ENCODE results near the gene MAN2B1.
"Not testable (repeated sequence)": the region's sequence is repeated elsewhere in the genome, so short reads cannot be mapped to it uniquely, and the experiment has no call there.

The MAN2B1 gene

DNA sequence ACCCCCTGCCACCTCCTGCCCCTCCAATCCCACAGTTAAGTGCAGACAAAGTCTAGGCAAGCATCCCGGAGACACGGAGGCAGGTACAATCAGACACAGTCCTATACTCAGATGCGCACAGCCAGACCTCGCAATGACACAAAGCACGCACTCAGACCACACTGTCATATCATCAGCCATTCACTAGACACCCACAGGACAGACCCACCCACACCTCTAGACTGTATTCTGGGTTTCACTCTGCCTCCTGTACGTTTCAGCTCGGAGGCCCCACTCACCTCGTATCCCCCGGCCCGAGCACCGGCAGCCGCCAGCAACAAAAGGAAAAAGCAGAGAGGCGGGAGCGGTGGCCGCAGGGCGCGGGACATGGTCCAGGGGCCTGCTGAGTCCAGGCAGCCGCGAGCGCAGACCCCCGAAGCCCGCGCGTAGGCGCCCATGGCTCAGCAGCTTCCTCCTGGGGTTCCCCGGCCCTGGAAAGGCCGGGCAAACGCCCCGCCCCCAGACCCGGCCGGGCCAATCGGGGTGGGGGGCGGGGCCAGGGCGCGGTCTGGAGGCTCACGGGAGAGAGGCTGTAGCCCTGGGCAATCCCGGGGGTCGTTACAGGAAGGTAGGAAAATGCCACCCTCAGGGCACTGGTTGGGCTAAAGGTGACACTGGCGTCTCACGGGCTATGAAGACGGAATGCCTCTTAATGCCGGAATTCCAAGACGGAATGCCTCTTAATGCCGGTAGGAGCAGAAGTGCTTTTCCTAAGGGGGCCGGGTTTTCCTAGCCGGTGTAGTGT lies at the start of gene MAN2B1, which contains the start of gene WDR83:
Gene MAN2B1 (minus strand): TSS at position 478 of the 784 bp plus-strand sequence. CDS start 41 bp downstream, at position 437.
Gene WDR83 (plus strand): TSS at position 543 of the 784 bp plus-strand sequence. CDS start 2,984 bp downstream, outside the sequence.
- peak; percentile 84 for DNase-seq

DNA sequence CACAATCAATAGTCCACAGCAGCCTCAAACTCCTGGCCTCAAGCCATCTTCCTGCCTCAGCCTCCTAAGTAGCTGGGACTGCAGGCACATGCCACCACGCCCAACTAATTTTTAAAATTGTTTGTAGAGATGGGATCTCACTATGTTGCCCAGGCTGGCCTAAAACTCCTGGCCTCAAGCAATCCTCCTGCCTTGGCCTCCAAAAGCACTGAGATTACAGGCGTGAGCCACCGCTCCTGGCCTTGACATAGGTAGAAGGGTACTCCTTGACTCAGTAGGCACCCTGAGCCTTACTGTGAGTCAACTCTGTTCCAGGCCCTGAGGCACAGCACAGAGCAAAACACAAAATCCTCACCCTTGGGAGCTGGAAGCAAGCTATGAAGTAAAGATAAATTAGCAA lies 49.4 kb upstream of the MAN2B1 start:
- DNase-seq = no peak

DNA sequence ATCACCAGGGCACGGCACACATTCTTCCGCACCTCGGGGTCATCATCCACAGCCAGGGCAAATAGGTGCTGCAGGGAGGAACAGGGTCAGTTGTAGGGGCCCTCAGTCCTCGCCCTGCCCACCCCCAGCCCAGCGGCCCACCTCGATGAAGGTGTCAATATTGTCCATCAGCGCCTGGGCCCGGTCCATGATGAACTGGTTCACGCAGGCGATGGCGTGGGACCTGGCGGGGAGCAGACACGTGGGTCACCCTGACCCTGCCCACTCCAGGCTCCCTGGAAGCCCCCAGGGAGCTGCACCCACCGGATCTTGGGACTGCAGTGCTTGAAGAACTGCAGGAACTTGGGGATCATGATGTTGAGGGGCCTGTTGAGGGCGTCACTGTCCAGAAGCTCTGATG lies 48.6 kb upstream of the MAN2B1 start:
- no peak for DNase-seq

DNA sequence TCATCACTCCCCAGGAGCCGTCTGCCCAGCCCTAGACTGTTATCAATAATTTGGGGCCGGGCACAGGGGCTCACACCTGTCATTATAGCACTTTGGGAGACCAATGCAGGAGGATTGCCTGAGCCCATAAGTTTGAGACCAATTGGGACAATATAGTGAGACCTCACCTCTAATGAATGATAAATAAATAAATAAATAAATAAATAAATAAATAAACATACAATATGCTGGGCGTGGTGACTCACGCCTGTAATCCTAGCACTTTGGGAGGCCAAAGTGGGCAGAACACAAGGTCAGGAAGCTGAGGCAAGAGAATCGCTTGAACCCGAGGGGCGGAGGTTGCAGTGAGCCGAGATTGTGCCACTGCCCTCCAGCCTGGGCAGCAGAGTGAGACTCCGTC lies 46.8 kb upstream of the MAN2B1 start:
- DNase-seq = not testable (repeated sequence)

DNA sequence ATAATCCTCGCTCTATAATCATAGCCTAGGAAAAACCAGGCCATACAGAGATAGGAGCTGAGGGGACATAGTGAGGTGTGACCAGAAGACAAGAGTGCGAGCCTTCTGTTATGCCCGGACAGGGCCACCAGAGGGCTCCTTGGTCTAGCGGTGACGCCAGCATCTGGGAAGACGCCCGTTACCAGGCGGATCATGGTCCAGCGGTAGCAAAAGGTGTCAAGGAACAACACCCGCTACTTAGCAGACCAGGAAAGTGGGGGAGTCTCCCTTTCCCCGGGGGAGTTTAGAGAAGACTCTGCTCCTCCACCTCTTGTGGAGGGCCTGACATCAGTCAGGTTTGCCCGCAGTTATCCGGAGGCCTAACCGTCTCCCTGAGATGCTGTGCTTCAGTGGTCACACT lies 45.5 kb upstream of the MAN2B1 start:
- not testable (repeated sequence) for DNase-seq

DNA sequence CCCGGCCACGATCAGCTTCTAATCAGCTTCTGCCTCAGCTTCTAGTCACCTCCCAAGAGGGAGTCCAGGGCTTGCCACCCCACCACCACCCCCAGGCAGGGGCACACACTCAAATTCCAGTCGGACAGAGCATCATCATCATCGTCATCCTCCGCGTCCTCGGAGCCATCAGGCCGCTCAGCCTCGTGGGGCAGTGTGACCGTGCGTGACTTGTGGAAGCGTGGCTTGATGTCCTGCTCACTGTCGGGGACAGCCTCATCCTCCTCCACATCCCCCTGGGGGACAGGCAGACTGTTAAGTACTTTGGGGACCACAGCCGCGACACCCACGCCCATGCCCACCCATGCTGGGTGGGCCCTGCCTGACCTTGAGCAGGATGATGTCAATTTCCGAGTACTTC lies 44.6 kb upstream of the MAN2B1 start:
- no peak for DNase-seq

DNA sequence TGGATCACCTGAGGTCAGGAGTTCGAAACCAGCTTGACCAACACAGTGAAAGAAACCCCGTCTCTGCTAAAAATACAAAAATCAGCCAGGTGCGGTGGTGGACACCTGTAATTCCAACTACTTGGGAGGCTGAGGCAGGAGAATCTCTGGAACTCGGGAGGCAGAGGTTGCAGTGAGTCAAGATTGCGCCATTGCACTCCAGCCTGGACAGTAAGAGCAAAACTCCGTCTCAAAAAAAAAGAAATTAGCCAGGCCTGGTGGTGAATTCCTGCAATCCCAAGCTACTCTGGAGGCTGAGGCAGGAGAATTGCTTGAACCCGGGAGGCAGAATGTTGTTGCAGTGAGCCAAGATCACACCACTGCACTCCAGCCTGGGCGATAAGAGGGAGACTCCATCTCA lies 42.1 kb upstream of the MAN2B1 start:
- DNase-seq = no peak

DNA sequence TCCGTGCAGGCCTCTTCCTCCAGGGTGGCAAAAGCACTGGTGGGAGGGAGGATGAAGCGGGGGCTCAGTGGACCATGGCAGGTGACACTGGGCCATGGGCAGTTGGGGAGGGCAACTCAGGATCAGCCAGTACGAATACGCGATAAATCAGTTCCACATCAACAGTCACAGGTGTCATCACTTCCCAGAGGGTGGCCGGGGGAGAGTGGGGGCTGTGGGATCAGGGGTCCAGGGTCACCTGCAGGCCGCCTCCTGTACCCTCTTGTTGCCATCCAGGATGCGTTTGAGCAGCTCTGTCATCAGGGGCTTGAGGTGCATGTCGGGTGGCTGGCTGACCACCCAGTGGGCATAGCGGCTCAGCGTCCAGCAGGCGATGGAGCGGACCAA lies 39.8 kb upstream of the MAN2B1 start:
- DNase-seq = no peak

DNA sequence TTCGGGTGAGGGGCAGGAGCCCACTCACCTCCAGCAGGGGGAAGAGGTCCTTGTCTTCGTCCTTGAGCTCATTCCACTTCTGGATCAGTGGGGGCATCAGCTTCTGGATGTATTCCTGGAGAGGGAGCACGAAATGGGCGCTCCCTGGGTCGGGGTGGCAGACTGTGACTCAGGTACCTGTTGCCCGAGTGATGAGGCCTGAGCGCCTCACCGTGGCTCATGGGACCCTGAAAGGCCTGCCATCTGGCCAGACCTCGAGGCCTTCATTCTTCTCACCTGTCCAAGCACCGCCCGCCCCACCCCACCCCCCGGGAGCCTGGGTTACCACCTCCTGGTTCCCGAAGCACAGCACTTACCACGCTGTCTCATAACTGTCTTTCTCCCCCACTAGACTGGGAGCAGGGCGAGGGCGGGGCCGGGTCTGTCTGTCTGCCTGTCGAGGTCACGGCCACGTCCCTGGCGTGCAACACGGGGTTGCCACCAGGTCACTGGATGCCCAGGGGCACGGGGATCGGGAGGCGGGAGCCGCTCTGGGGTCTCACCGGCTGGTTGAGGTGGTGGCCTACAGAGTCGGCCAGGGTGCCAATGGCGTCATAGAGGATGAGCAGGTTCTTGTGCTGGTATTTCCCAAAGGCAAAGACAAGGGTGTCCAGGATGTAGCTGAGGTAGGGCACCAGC lies 39.3 kb upstream of the MAN2B1 start:
- DNase-seq = no peak

DNA sequence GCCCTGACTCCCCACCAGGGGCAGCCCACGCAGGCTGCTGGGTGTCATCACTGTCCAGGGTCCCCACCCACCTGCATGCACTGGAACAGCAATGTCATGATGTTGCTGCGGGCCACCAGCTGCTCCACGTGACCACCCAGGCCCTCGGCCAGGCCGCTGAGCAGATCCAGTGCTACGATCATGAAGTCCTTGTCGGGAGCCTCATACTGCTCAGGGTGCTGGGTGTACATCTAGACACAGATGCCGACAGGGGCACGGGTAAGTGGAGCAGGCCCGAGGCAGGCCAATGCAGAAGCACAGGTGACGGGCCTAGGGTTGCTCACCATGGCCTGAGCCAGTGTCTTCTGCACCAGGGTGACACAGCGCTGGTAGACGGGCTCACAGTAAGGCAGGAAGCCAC lies 38.6 kb upstream of the MAN2B1 start:
- DNase-seq = no peak

DNA sequence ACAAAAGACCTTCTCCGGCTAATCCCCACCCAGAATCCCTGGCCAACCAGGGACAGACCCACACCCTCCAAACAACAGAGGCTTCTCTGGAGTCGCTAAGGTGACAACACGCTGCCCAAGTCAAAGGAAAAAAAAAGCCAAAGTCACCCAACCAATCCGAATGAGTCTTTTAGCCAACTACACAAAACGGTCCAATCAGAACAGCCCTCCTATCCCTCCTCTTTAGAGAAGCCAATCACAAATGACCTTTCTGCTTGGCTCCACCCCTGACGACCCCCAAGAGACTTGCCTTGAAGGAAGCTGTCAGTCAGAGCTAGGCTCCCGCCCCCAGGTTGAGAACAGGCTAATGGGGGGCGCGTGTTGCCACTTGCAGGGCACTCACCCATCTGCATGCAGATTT lies 36.5 kb upstream of the MAN2B1 start:
- DNase-seq = no peak

DNA sequence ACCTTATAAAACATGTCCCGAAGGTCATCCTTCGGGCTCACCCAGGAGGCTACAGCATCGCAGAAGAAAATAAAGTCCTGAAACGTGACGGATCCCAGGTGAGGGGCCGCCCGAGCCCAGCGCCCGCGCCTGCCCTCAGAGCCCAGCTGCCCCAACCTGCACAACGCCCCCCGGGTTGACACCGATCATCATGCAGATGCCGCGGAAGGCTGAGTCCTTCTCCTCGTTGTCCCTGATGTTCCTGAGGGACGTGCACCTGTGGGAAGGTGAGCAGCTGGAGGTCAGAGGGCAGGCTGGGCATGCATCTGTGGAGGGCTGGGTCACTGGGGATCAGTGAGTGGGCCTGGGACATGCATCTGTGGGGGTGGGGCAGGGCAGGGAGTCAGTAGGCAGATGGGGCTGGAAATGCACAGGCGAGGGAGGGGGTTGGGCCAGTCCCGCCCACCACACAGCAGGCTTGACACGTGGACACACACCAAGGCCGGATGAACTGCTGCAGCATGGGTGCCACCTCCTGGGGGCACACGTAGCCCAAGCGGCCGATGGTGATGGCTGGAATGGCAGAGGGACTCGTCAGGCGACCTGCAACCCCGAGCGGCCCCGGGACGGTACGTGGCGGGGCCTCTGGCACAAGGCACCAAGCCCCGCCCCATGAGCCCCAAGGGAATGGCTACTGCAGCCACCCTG lies 35.2 kb upstream of the MAN2B1 start:
- no peak for DNase-seq

DNA sequence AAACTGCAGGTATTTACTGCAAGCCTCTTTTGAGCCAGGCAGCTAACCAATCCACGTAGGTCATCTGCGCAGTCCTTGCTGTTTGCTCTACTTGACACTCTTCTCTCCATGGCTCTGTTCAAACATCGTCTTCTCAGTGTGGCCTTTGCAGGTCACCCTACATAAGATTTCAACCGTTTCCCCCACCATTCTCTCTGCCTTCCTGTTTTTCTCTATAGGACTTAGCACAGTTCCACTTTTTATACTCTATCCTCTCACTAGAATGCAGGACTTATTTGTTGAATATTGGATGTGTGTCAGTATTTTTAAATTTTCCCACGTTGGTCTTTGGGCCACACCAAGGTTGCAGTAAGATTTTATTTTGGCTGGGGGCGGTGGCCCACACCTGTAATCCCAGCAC lies 31.6 kb upstream of the MAN2B1 start:
- DNase-seq = no peak

DNA sequence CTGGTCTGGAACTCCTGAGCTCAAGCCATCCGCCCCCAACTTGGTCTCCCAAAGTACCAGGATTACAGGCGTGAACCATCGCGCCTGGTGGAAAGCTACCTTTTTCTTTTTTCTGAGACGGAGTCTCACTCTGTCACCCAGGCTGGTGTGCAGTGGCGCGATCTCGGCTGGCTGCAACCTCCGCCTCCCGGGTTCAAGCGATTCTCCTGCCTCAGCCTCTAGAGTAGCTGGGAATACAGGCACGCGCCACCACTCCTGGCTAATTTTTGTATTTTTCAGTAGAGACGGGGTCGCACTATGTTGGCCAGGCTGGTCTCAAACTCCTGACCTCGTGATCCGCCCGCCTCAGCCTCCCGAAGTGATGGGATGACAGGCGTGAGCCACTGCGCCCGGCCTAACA lies 30.9 kb upstream of the MAN2B1 start:
- DNase-seq = not testable (repeated sequence)

DNA sequence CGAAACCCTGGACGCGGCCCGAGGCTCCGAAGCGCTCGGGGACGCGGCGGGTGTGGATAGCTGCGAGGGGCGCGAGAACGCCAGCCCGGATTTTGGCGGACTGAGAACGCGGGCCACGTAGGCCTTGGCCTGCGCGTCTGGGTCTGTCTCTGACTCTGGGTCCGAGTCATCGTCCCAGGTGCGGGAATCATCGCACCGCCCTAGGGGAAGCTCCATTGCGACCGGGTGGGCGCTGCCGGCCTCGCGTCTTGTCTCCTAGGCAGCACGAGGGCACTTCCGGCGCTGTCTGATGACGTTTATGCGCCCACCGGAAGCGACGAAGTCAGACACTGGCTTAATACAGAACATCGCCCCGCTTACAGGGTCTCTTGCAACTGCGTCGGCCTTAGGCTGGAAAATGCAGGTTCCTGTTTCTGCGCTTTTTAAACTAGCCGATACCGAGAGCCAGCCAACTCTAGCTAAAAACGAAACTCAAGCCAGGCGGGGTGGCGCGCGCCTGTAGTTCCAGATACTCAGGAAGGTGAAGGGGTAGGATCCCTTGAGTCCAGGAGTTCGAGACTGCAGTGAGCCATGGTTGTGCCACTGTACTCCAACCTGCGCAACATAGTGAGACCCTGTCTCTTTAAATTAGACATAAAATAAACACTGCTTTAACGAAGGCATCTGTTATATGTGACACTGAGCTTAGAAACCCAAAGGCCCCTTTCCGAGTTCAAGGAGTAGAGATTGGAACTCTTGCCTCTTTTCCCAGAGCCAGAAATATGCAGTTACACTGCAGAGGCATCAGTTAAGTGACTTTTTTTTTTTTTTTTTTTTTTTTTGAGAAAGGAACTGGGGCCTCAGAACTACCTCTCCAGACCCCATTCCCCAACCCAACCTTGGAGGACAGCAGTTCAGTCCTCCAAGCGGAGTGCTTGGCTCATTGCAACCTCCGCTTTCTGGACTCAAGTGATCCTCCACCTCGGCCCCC lies 30.1 kb upstream of the MAN2B1 start, which contains the start of gene FBXW9:
Gene FBXW9 (minus strand): TSS at position 266 of the 970 bp plus-strand sequence. CDS start 50 bp downstream, at position 216.
- peak; percentile 98 for DNase-seq

DNA sequence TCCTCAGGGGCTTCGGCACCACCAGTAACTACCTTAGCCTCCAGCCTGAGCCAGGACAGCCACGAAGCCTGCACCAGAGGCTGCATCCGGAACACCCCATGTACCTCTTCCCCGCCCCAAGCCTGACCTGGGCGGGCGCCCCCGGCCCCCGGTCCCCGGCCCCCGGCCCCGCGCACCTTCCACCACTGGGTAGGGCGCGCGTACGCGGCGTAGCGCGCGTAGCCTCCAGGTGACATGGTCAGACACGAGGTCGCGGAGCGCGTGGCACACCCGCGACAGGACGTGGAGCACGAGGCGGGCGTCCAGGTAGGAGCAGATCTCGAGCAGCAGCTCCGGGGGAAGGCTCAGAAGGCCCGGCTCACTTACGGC lies 29.4 kb upstream of the MAN2B1 start:
- no peak for DNase-seq

DNA sequence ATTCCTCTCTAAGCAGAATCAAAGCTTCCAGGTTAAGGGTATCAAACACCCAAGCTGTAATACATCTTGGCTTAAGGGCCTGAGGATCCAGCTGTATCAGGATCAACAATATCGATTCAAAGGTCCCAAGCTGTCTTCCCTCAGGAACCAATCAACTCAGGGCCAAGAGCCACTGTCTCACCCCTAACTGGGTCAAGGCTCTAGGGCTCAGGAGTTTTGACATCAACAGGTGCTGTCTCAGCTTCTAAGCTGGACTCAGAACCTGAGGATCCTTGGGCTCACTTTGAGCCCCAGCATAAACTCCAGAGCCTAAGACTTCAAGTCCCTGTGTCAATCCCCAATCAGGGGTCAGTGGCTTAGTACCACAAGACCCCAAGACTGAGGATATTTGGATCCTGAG lies 29.0 kb upstream of the MAN2B1 start:
- no peak for DNase-seq

DNA sequence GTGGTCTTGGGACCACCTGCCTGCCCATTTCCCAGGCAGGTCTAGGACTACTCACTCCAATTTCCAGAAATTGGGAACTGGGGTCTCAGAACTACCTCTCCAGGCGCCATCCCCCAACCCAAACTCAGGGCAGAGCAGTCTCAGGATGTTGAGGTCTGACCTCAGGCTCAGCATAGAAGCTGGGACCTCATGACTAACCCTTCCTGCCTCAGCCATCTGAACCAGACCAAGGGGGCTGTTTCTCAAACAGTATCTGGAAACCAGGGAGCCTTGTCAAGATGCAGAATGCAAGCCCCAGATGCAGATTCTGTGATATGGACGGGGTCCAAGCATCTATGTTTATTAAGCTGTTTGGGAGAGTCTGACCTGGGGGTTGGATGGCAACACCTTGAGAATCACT lies 28.6 kb upstream of the MAN2B1 start:
- no peak for DNase-seq

DNA sequence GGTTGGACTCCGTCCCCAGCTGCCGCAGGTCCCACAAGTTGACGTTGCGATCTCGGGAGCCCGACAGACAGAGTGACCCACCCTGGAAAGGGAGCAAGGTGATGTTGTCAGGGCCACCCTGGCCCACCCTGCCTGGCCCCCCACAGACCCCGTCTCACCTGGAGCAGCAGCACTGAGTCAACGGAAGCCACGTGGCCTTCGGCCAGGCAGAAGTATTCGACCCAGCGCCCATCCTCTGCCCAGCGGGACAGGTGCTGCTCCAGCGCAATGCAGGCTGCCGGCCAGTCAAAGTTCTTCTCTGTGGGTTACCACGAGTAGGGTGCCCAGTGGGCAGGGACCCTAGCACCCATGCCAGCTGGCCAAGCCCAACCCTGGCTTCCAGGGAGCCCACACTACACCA lies 28.1 kb upstream of the MAN2B1 start:
- DNase-seq = no peak

DNA sequence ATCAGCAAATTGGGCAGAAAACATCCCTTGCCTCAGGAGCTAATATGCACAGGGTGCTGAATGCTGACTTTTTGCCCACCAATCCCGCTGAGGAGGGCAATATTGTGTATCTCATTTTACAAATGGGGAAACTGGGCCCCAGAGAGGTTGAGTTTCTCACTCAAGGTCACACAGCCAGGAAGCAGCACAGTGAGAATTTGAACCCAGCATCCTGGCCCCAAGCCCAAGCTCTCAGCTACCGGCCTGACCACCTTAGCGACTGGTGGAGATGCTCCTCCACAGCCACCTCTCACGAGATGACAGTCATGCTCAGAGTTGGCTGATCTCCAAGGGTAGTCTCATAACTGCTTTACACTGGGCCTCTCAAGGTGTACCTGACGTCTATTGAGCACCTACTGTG lies 26.4 kb upstream of the MAN2B1 start:
- DNase-seq = no peak

DNA sequence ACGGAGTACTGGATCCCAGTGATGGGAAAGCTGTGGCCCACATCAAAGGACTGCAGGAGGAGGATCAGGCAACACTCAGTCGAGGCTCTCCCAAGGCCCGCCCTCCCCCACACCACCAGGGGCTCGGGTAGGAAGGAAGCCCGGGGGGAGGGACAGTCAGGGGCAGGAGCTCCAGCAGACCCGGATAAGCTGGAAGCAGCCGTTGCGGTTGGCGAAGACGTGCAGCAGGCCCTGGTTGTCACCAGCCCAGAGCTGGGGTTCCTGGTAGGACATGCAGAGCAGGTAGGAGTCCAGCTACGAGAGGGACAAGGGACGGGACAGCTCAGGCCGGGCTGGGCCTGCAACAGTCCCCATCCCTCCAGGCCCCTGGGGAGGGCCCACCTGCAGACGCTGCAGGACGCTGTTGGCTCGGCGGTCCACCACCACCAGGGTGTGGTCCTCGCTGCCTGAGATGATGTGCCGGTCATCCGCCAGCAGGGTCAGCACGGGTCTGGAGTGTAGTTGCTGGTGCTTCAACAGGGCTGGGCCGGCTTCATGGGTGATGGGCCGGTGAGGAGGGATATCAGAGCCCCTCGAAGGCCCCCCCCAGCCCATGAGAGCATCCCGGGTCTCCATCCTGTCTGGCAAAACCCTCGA lies 23.2 kb upstream of the MAN2B1 start:
- no peak for DNase-seq

DNA sequence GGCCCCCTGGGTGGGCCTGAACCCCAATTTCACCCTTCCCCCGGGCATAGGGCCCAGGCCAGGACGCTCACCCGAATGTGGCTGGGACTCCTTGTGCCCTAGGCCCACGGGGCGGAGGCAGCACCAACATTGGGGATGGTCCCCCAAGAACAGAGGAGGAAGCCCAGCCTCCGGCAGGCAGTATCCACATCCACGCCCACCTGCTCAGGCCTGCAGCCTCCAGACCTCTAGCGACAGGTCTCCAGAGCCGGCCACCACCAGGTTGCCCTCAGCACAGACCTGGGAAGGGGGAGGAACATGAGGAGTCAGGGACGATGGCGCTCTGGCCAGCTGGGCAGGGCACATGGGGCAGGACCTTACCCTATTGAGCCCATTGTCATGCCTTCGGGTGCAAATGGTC lies 22.5 kb upstream of the MAN2B1 start:
- DNase-seq = no peak

Measured in midbrain (tissue), 1 donor.